Muscle of leg (tissue), 11 donors: ENCODE results near the gene PRKCE. TPM values are rescaled to one million over a fixed set of nuclear protein-coding genes. Genes with fewer than 3 reads are reported as not detected.
"Not testable (repeated sequence)": the region's sequence is repeated elsewhere in the genome, so short reads cannot be mapped to it uniquely, and the experiment has no call there.

ENCODE experiments used
- DNase-seq: peaks from one replicate; pipeline ENCODE4 v3.0.0; 2013
- H3K27ac ChIP-seq: one replicate; pipeline ENCODE4 v1.5.1; 2013; ENCODE audit warnings: mild to moderate bottlenecking, low read length, control low read depth
- H3K27me3 ChIP-seq: one replicate; pipeline ENCODE4 v1.6.1; 2013; ENCODE audit warnings: low read length; ENCODE audit not compliant: control insufficient read depth, insufficient read depth
- H3K36me3 ChIP-seq: one replicate; pipeline ENCODE4 v1.6.1; 2013; ENCODE audit warnings: low read length; ENCODE audit not compliant: control insufficient read depth, insufficient read depth
- H3K4me1 ChIP-seq: one replicate; pipeline ENCODE4 v1.6.1; 2013; ENCODE audit warnings: low read length; ENCODE audit not compliant: control insufficient read depth, insufficient read depth
- H3K4me3 ChIP-seq: one replicate; pipeline ENCODE4 v1.5.1; 2013; ENCODE audit warnings: low read length, control low read depth
- H3K9me3 ChIP-seq: replicated peaks from 2 replicates; pipeline ENCODE4 v1.6.1; 2013; ENCODE audit warnings: low read depth, low read length; ENCODE audit not compliant: control insufficient read depth
- WGBS: methylation state at CpG from one replicate; pipeline ENCODE4 v1.1.5; 2013; ENCODE audit warnings: missing lambda C conversion rate; ENCODE audit not compliant: insufficient coverage; 5-methylcytosine and 5-hydroxymethylcytosine counted together
- polyA plus RNA-seq, 8 donors: library from polyadenylated mRNA; unstranded; fragments of 120-200 nt; gene quantifications; one replicate each; pipeline versions ENCODE4 v1.2.1 to v1.2.3, GENCODE V29; 2013; ENCODE audit warnings: inconsistent platforms in 1 of 8, low replicate concordance in 1 of 8; ENCODE audit not compliant: insufficient read length in 8 of 8, insufficient read depth in 1 of 8
- total RNA-seq: library from RNA; stranded (reverse); fragments of 120-200 nt; gene quantifications from one replicate; pipeline ENCODE4 v1.2.4, GENCODE V29; 2013

Gene PRKCE
- total and polyA plus RNA-seq, 9 donors, result 3.5 to 8.6 (median 6.3) TPM

DNA sequence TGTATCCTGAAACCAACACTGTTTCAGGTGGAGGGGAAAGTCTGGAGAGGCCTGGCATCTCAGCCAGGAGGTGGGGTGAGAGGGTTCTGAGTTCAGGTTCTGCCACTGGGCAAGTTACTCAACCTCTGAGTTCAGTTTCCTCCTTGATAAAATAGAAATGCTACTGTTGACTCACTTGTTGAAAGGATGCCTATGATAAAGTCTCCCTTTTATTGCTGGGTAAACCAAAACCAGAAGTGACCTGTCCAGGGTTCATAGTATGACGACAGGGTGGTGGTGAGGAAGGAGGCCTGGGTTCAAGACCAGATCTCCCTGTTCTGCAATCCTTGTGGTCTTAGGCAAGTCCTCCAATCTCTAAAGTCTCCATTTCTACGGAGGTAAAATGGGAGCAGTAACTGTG lies 232.7 kb downstream of the PRKCE start:
- peaks cover 2% of the 10 kb centered on the region for H3K27me3 ChIP-seq
- H3K9me3 ChIP-seq, result no peaks in the 10 kb centered on the region
- no CpG with 5 or more reads among the region's 2 CpGs for WGBS
- peaks cover 2% of the 10 kb centered on the region for H3K36me3 ChIP-seq
- DNase-seq, result no peak
- no peak overlapping the region for H3K4me3 ChIP-seq
- H3K27ac ChIP-seq, result peak overlapping the region; percentile 81
- peaks cover 52% of the 10 kb centered on the region for H3K4me1 ChIP-seq

DNA sequence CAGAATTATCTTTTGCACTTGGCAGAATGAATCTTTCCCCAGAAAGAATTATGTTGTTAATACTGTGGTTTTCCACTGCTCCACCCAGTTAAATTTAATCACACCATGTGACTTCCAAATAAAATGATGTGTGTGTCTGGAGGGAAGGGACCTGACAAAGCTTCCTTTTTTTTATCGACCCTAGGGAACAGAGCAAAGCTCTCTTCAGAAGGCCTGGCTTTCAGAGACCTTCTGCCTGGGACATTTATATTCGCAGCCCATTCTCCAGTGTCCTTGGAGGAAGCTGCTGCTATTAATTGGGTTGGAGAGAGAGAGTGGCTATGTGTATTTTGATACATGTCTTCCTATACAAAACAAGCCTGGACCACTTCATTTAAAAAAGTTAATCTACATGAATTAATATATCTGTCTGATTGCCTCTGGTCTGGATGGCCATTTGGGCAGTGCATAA lies 233.7 kb downstream of the PRKCE start:
- peak overlapping the region; percentile 81 for H3K27ac ChIP-seq
- no peak overlapping the region for H3K4me3 ChIP-seq
- H3K4me1 ChIP-seq, result peaks cover 59% of the 10 kb centered on the region
- WGBS, result no CpG with 5 or more reads among the region's 2 CpGs
- no peaks in the 10 kb centered on the region for H3K36me3 ChIP-seq
- peak; percentile 92 for DNase-seq
- H3K27me3 ChIP-seq, result peaks cover 2% of the 10 kb centered on the region
- H3K9me3 ChIP-seq, result no peaks in the 10 kb centered on the region

DNA sequence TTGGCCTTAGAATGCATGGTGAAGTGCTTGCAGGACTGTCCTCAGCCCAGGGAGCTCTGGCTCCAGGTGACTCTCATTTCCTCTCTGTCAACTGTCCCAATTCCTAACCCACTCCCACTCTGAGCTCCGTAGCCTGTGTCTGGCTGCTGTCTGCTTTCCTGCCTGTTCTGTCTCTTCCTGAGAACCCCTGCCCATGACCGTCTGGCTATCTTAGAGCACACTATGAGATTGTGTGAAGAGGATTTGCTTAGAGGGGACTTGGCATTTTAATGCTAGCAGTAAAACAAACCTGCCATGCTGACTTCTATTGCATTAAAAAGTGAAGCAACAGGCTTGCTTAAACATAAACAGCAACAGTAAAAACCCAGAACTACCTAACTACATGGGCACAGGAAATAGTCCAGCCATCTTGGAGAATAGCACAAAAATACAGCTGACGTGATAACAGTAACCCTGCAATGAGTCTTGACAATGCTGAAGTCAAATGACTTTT lies 234.7 kb downstream of the PRKCE start:
- peaks cover 59% of the 10 kb centered on the region for H3K4me1 ChIP-seq
- peak overlapping the region; percentile 81 for H3K27ac ChIP-seq
- no peaks in the 10 kb centered on the region for H3K9me3 ChIP-seq
- H3K36me3 ChIP-seq, result no peaks in the 10 kb centered on the region
- WGBS, result 71% methylated on average over 1 of the region's 3 CpGs
- no peak overlapping the region for H3K4me3 ChIP-seq
- DNase-seq, result no peak
- H3K27me3 ChIP-seq, result peaks cover 4% of the 10 kb centered on the region

DNA sequence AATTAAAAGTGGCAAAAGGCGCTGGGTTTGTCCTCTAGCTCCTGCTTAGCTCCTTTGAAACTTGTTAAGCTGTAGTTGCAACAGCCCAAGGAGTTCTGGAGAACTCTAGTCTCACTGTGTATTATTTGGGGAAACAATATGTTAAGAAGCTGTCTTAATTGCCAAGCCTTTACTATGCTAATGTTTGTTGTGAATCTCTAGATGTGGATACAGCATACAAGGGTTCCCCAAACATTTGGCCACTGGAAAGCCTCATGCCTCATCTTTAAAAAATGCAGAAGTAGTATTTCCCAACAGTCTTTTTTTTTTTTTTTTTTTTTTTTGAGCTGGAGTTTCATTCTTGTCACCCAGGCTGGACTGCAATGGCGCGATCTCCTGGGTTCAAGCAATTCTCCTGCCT lies 236.7 kb downstream of the PRKCE start:
- 100% methylated on average over 1 of the region's 3 CpGs for WGBS
- H3K36me3 ChIP-seq, result no peaks in the 10 kb centered on the region
- peaks cover 66% of the 10 kb centered on the region for H3K4me1 ChIP-seq
- H3K27ac ChIP-seq, result peak overlapping the region; percentile 60
- H3K9me3 ChIP-seq, result no peaks in the 10 kb centered on the region
- DNase-seq, result peak; percentile 78
- H3K4me3 ChIP-seq, result no peak overlapping the region
- H3K27me3 ChIP-seq, result peaks cover 8% of the 10 kb centered on the region

DNA sequence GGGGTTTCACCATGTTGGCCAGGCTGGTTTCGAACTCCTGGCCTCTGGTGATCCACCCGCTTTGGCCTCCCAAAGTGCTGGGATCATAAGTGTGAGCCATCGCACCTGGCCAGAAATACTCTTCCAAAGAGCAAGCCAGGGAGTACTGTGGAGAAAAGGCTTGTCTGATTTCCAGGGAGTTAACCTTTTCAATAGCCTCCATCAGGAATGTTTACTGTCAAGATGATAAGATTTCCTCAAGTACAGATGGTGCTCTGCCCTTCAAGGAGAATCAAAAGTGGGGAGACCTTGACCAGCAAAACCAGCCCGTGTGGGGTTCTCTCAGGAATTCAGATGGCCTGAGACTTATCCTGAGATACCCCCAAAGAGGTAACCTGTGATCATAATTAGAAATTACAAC lies 237.2 kb downstream of the PRKCE start:
- peaks cover 62% of the 10 kb centered on the region for H3K4me1 ChIP-seq
- H3K4me3 ChIP-seq, result no peak overlapping the region
- no peaks in the 10 kb centered on the region for H3K36me3 ChIP-seq
- WGBS, result 77% methylated on average over 3 of the region's 4 CpGs
- peaks cover 8% of the 10 kb centered on the region for H3K27me3 ChIP-seq
- H3K27ac ChIP-seq, result peak overlapping the region; percentile 60
- DNase-seq, result no peak
- no peaks in the 10 kb centered on the region for H3K9me3 ChIP-seq

DNA sequence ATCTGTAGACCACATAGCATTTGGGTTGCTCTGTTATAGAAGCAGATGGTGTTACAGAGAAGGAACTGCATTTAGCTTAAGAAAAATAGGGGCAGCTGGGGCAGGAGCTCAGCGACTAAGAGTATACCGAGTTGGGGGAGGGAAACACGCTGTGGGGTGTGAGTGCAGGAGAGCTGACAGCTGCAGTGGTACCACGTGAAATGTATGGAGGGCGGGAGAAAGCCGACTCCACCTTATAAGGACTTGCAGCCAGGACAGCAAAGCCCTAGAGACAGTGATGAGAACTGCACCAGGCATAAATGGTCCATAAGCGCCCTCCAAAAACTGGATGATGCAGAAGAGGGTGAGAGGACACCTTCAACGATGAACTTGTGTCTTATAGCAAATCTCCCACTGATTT lies 237.6 kb downstream of the PRKCE start:
- H3K9me3 ChIP-seq, result no peaks in the 10 kb centered on the region
- H3K4me3 ChIP-seq, result no peak overlapping the region
- H3K36me3 ChIP-seq, result no peaks in the 10 kb centered on the region
- H3K27me3 ChIP-seq, result peaks cover 8% of the 10 kb centered on the region
- peak overlapping the region; percentile 60 for H3K27ac ChIP-seq
- H3K4me1 ChIP-seq, result peaks cover 58% of the 10 kb centered on the region
- peak; percentile 83 for DNase-seq
- WGBS, result 22% methylated on average over 6 of the region's 8 CpGs

DNA sequence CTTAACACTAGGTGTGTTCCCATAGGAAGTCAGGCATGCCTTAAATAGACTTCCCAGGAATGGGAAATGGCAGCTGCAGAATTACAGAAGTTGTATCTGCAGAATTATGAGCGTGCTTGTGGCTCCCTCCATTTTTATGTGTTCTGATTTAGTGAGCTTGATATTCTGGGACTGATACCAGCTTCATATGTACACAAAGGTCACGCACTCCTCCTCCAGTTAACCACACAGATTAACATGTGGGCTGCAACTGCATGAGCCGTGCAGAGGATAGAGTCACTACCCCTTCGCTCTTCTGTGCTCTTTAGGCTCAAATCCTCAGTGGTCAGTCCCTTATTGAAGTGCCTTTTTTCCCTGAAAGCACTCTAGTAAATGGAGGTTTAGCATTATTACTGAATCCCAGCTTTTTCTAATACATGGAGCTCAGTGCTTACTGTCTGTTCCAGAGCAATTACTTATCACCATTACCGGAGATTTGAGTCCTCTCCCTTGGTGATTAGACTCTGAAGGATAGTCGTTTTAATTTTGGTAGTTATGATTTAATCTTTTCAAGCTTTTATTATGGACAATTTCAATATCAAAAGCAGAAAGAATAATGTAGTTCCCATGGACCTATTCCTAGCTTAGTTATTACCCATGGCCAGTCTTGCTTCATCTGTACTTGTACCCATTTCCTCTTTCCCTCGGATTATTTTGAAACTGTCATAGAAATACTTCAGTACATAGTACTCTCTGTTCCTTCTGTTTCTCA lies 238.3 kb downstream of the PRKCE start:
- no peak for DNase-seq
- no CpG with 5 or more reads among the region's 7 CpGs for WGBS
- H3K36me3 ChIP-seq, result no peaks in the 10 kb centered on the region
- H3K27ac ChIP-seq, result peak overlapping the region; percentile 15
- H3K4me1 ChIP-seq, result peaks cover 51% of the 10 kb centered on the region
- no peak overlapping the region for H3K4me3 ChIP-seq
- H3K27me3 ChIP-seq, result peaks cover 8% of the 10 kb centered on the region
- no peaks in the 10 kb centered on the region for H3K9me3 ChIP-seq

DNA sequence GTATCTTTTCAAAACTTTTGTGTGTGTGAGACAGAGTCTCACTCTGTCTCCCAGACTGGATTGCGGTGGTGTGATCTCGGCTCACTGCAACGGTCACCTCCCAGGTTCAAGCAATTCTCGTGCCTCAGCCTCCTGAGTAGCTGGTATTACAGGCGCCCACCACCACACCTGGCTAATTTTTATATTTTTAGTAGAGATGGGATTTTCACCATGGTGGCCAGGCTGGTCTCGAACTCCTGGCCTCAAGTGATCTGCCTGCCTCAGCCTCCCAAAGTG lies 238.8 kb downstream of the PRKCE start:
- not testable (repeated sequence) for H3K27ac ChIP-seq, H3K36me3 ChIP-seq, DNase-seq, H3K9me3 ChIP-seq, H3K4me3 ChIP-seq
- whole genome bisulfite sequencing, result 100% methylated on average over 2 of the region's 6 CpGs
- Histone ChIP-seq H3K27me3 (peaks cover 10% of the 10 kb centered on the region), H3K4me1 (peaks cover 50% of the 10 kb centered on the region)

DNA sequence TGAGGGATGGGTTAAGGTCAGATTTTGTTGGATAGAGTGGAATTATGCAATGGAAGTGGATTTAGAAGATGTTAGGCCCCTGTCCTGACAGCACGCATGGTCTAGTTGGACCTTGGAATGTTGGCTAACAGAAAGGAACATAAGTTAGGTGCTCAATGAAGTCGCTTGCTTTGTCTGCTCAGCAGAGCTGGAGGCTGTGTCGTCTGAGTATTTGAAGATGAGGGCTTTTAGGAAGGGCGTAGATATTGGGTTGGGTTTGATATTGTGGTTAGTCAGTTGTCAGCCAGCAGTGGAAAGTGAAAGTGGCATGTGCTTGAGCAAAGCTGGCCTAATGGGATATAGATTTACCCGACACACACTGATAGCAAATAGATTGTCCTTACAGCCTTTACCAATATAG lies 239.3 kb downstream of the PRKCE start:
- no peak overlapping the region for H3K4me3 ChIP-seq
- H3K9me3 ChIP-seq, result no peaks in the 10 kb centered on the region
- 89% methylated on average over 4 of the region's 5 CpGs for WGBS
- H3K27me3 ChIP-seq, result peaks cover 11% of the 10 kb centered on the region
- H3K27ac ChIP-seq, result no peak overlapping the region
- DNase-seq, result no peak
- peaks cover 48% of the 10 kb centered on the region for H3K4me1 ChIP-seq
- H3K36me3 ChIP-seq, result no peaks in the 10 kb centered on the region

DNA sequence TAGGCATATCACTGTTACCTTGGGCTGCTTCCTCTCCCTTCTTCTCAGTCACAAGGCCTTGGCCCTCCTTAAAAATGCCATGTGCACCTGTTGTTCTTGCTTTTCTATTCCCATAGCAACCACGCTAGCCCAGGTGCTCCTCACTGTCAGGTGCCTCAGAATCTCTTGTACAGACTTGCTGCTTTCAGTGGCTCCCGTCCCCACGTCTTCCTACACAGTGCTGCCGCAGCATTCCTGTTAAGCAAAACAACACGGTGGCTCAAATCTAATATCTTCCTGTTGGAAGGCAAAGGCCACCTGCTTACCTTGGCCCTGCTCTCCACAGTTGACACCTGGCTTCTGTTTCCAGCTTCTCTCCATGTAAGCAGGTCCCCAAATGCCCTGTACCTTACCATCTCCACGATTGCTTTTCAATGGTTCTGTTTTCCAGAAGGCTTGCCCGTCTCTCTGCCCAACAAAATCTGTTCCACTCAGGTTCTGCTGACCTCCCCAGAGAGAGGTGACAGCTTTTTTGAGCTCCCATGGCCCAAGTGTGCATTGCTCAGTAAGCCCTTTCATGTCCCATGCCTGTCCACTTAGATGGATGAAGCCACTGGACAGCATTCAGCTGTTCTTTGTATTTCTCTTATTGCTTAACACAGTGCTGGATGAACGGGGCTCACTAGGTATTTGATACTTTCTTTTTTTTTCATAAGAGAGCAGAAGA lies 240.4 kb downstream of the PRKCE start:
- WGBS, result 79% methylated on average over 7 of the region's 8 CpGs
- H3K27ac ChIP-seq, result no peak overlapping the region
- peaks cover 47% of the 10 kb centered on the region for H3K4me1 ChIP-seq
- H3K4me3 ChIP-seq, result no peak overlapping the region
- H3K9me3 ChIP-seq, result no peaks in the 10 kb centered on the region
- H3K36me3 ChIP-seq, result no peaks in the 10 kb centered on the region
- H3K27me3 ChIP-seq, result peaks cover 11% of the 10 kb centered on the region
- peak; percentile 46 for DNase-seq
